ENCODE data around the gene MPV17. TPM values are rescaled to one million over a fixed set of nuclear protein-coding genes. Genes with fewer than 3 reads are reported as not detected.

MPV17 gene
- polyA plus RNA-seq, 1 donor from 2014 or later, result 79.6 TPM

DNA sequence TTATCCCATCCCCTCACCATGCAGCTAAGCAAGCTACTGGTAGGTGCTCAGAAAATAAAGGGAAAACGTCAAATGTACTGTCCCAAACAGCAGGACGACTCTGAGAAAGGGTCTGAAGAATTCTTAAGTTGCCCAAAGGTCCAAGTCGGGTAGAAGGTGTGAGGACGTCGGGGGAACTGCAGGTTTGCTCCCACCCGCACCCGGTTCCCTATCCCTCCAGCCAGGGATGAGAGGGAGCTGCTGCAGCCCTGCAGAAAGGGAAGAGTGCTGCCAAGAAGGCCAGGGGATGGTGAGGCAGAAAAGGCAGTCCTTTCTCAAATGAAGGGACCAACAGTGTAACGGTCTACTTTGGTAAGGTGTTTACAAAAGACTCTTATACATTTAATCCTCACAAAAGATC, 7.8 kb downstream of the MPV17 start:
- Histone ChIP-seq H3K79me2 (replicated peaks; ENCODE audit: insufficient read depth, low read length) (no peaks in the 10 kb centered on the region), H3K4me2 (ENCODE audit: low read length) (no peak overlapping the region), H3K9me2 (ENCODE audit: insufficient read depth, low read length) (no peaks in the 10 kb centered on the region), H4K20me1 (ENCODE audit: insufficient read depth) (no peaks in the 10 kb centered on the region), H3K27me3 (ENCODE audit: insufficient read depth, low read depth, low read length) (no peaks in the 10 kb centered on the region), H3K4me3 (ENCODE audit: low read length) (no peak overlapping the region), H3K36me3 (ENCODE audit: insufficient read depth, low read length) (no peaks in the 10 kb centered on the region), H3K9me3 (ENCODE audit: low read length) (no peaks in the 10 kb centered on the region), H2AFZ (ENCODE audit: low read depth, low read length) (no peak overlapping the region), H3F3A (ENCODE audit: insufficient read depth, low read length, poor library complexity, severe bottlenecking) (no peaks in the 10 kb centered on the region), H3K9ac (ENCODE audit: low read length) (no peak overlapping the region), H3K27ac (ENCODE audit: low read length) (no peak overlapping the region)
- TF ChIP-seq, protein P1, sequence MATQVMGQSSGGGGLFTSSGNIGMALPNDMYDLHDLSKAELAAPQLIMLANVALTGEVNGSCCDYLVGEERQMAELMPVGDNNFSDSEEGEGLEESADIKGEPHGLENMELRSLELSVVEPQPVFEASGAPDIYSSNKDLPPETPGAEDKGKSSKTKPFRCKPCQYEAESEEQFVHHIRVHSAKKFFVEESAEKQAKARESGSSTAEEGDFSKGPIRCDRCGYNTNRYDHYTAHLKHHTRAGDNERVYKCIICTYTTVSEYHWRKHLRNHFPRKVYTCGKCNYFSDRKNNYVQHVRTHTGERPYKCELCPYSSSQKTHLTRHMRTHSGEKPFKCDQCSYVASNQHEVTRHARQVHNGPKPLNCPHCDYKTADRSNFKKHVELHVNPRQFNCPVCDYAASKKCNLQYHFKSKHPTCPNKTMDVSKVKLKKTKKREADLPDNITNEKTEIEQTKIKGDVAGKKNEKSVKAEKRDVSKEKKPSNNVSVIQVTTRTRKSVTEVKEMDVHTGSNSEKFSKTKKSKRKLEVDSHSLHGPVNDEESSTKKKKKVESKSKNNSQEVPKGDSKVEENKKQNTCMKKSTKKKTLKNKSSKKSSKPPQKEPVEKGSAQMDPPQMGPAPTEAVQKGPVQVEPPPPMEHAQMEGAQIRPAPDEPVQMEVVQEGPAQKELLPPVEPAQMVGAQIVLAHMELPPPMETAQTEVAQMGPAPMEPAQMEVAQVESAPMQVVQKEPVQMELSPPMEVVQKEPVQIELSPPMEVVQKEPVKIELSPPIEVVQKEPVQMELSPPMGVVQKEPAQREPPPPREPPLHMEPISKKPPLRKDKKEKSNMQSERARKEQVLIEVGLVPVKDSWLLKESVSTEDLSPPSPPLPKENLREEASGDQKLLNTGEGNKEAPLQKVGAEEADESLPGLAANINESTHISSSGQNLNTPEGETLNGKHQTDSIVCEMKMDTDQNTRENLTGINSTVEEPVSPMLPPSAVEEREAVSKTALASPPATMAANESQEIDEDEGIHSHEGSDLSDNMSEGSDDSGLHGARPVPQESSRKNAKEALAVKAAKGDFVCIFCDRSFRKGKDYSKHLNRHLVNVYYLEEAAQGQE (IDR thresholded peaks at IDR 0.05; ENCODE audit: borderline replicate concordance), result no peak
- TF ChIP-seq POLR2AphosphoS5 (IDR thresholded peaks at IDR 0.05), result no peak

DNA sequence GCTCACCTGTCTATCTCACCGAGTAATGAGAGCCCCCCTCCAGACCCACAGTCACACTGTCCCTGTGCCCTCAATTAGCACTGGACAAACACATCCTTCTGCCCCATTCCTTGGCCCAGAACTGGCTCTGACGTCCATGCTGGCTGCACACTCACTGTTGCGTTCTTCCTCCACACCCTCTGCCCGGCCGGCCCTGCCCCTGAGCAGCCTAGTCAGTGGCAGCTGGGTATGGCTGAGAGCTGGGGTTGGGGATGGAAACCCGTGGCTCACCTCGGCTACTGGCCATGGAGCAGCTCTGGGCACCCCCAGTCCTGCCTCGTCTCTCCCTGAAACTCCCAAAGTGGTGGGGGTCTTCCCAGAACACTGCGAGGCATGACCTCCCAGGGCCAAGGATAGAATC, 8.2 kb downstream of the MPV17 start:
- H3F3A ChIP-seq (ENCODE audit: insufficient read depth, low read length, poor library complexity, severe bottlenecking), result no peaks in the 10 kb centered on the region
- H2AFZ ChIP-seq (ENCODE audit: low read depth, low read length), result no peak overlapping the region
- H4K20me1 ChIP-seq (ENCODE audit: insufficient read depth), result no peaks in the 10 kb centered on the region
- no peak overlapping the region for H3K4me3 ChIP-seq (ENCODE audit: low read length)
- H3K9ac ChIP-seq (ENCODE audit: low read length), result no peak overlapping the region
- TF ChIP-seq MXI1 (conservative IDR thresholded peaks at IDR 0.05; ENCODE audit: poor library complexity, severe bottlenecking), result no peak
- TF ChIP-seq SMC3 (conservative IDR thresholded peaks at IDR 0.05; ENCODE audit: poor library complexity), result no peak
- TF ChIP-seq, protein P1 (IDR thresholded peaks at IDR 0.05; ENCODE audit: borderline replicate concordance), result no peak
- TF ChIP-seq EP300 (conservative IDR thresholded peaks at IDR 0.05; ENCODE audit: poor library complexity, severe bottlenecking), result no peak
- no peak for TF ChIP-seq RAD21 (conservative IDR thresholded peaks at IDR 0.05)
- TF ChIP-seq, protein P2, sequence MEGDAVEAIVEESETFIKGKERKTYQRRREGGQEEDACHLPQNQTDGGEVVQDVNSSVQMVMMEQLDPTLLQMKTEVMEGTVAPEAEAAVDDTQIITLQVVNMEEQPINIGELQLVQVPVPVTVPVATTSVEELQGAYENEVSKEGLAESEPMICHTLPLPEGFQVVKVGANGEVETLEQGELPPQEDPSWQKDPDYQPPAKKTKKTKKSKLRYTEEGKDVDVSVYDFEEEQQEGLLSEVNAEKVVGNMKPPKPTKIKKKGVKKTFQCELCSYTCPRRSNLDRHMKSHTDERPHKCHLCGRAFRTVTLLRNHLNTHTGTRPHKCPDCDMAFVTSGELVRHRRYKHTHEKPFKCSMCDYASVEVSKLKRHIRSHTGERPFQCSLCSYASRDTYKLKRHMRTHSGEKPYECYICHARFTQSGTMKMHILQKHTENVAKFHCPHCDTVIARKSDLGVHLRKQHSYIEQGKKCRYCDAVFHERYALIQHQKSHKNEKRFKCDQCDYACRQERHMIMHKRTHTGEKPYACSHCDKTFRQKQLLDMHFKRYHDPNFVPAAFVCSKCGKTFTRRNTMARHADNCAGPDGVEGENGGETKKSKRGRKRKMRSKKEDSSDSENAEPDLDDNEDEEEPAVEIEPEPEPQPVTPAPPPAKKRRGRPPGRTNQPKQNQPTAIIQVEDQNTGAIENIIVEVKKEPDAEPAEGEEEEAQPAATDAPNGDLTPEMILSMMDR (IDR thresholded peaks at IDR 0.05; ENCODE audit: poor library complexity, severe bottlenecking), result no peak
- TF ChIP-seq EZH2 (IDR thresholded peaks at IDR 0.05; ENCODE audit: borderline replicate concordance, insufficient read depth, low read length, poor library complexity, severe bottlenecking), result no peak
- no peak for TF ChIP-seq POLR2AphosphoS5 (IDR thresholded peaks at IDR 0.05)
- no peak for TF ChIP-seq TAF1 (IDR thresholded peaks at IDR 0.05; ENCODE audit: low read depth)
- H3K79me2 ChIP-seq (replicated peaks; ENCODE audit: insufficient read depth, low read length), result no peaks in the 10 kb centered on the region
- H3K9me3 ChIP-seq (ENCODE audit: low read length), result no peaks in the 10 kb centered on the region
- H3K36me3 ChIP-seq (ENCODE audit: insufficient read depth, low read length), result no peaks in the 10 kb centered on the region
- no peak overlapping the region for H3K27ac ChIP-seq (ENCODE audit: low read length)
- H3K27me3 ChIP-seq (ENCODE audit: insufficient read depth, low read depth, low read length), result no peaks in the 10 kb centered on the region
- H3K9me2 ChIP-seq (ENCODE audit: insufficient read depth, low read length), result no peaks in the 10 kb centered on the region
- no peak overlapping the region for H3K4me2 ChIP-seq (ENCODE audit: low read length)
